ENCODE measurements around the gene TEAD2. TPM values are rescaled to one million over a fixed set of nuclear protein-coding genes. Genes with fewer than 3 reads are reported as not detected.

Gene TEAD2
- total RNA-seq, 4 donors from 2014 or later, result 1.3 to 17.6 (median 9.8) TPM

DNA sequence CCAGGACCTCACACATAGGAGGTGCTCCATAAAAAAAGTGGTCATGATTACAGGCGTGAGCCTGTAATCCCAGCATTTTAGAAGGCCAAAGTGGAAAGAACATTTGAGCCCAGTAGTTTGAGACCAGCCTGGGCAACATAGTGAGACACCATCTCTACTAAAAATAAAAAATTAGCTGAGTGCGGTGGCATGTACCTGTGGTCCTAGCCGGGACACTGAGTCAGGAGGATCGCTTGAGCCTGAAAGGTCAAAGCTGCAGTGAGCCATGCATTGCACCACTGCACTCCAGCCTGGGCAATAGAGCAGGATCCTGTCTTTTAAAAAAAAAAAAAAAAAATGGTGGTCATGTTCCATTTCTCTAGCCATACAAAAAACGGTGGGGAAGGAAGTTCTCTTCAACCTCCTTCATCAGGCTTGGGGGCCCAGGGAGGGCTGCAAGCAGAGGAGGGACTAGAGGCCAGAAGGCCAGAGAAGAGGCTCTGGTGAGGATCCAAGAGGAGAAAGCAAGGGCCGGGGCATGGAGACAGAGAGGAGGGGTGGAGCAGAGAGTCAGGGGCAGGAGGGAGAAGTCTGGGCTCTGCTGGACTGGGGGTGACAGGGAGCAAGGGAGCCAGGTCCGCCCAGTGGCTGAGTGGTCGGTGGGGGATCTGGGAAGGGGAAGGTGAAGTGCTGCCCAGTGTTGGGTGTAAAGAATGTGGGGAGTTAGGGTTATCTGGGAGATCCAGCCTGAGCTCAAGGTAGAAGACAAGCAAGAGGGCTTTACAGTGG is 34.7 kb upstream of the TEAD2 start:
- intact Hi-C loops (cut with DNase I; ENCODE audit: low total_unique reads), result no loop called here
- no peak for DNase-seq (ENCODE audit: low spot score in 2 of 2)
- H3K4me3 ChIP-seq (ENCODE audit: low read depth, poor library complexity, severe bottlenecking), result no peak overlapping the region
- 83 to 89% methylated on average over 8 of the region's 8 CpGs for WGBS, 2 donors
- TF ChIP-seq POLR2A (IDR thresholded peaks at IDR 0.05), result no peak
- no peak for TF ChIP-seq CTCF (IDR thresholded peaks at IDR 0.05)

DNA sequence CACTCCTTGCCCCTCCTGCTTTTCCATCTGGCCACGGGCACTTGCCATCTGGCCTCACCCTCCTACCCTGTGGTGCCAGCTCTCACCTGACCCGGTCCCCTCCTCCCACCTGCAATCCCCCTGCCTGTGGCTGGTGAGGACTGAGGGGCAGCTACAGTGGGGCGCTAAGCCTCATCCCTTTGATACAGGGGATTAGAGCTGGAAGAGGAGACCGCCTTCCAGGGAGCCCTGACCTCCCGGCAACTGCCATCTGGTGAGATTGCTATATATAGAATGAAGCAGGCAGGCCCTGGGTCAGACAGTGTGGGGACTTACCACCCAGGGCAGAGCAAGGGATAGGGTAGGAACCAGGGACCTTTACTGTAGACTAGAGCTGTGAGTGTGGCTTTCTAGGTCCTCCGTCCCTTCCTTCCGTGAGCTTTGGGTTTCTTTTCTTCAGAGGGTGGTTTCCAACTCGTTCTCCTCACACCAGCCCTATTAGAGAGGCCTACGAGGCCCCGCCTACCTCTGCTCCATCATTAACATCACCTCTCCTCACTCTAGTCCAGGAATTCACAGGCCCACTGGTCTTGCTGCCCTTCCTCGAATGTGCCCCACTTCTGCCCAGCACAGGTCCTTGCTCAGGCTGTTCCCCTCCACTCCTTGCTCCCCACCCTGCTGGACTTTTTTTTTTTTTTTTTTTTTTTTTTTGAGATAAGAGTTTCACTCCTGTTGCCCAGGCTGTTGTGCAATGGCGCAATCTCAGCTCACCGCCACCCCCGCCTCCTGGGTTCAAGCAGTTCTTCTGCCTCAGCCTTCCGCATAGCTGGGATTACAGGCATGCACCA is 33.6 kb upstream of the TEAD2 start:
- 72 to 82% methylated on average over 15 of the region's 15 CpGs for WGBS, 2 donors
- DNase-seq (ENCODE audit: low spot score in 2 of 2), result no peak
- H3K4me3 ChIP-seq (ENCODE audit: low read depth, poor library complexity, severe bottlenecking), result no peak overlapping the region
- no peak for TF ChIP-seq CTCF (IDR thresholded peaks at IDR 0.05)
- TF ChIP-seq POLR2A (IDR thresholded peaks at IDR 0.05), result no peak
- intact Hi-C loops (cut with DNase I; ENCODE audit: low total_unique reads), result no loop called here

DNA sequence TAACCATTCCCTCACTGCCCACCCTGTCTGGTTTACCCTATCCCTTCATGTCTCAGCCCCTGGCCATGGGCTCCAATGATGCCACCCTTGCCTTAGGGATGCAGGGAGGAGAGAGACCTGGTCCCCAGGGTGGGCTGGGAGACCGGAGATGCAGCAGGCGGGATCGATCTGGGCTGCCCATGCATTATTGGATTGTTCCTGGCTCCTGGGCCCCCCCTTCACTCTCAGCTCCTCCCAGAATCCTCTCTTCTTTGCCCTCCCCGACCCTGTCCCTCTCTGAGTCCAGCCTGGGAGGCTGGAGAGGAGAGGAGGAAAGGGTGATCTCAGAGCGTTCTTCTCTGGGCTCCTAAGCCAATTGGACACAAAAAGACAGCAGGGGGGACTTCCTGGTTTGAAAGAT is 31.7 kb upstream of the TEAD2 start:
- intact Hi-C loops (cut with DNase I; ENCODE audit: low total_unique reads), result loop anchor here (5.0 kb wide), 1 partner anchor 43 kb away; no protein-coding TSS in a partner anchor
- no peak for TF ChIP-seq POLR2A (IDR thresholded peaks at IDR 0.05)
- TF ChIP-seq CTCF (IDR thresholded peaks at IDR 0.05), result no peak
- WGBS, 2 donors, result 69 to 70% methylated on average over 5 of the region's 5 CpGs
- DNase-seq (ENCODE audit: low spot score in 2 of 2), result no peak
- H3K4me3 ChIP-seq (ENCODE audit: low read depth, poor library complexity, severe bottlenecking), result no peak overlapping the region

GRCh38 chr19:49391581-49392399 is 29.6 kb upstream of the TEAD2 start:
- WGBS, 2 donors, result 20 to 21% methylated on average over 14 of the region's 14 CpGs
- no peak for TF ChIP-seq POLR2A (IDR thresholded peaks at IDR 0.05)
- TF ChIP-seq CTCF (IDR thresholded peaks at IDR 0.05), result peak in 1 of 3 donors; percentile 81
- DNase-seq (ENCODE audit: low spot score in 2 of 2), result peak; percentile 68 to 94
- no peak overlapping the region for H3K4me3 ChIP-seq (ENCODE audit: low read depth, poor library complexity, severe bottlenecking)
- intact Hi-C loops (cut with DNase I; ENCODE audit: low total_unique reads), result loop anchor here (5.0 kb wide), 1 partner anchor 46 kb away; no protein-coding TSS in a partner anchor

GRCh38 chr19:49390929-49391359 is 28.7 kb upstream of the TEAD2 start:
- H3K4me3 ChIP-seq (ENCODE audit: low read depth, poor library complexity, severe bottlenecking), result no peak overlapping the region
- 52% methylated on average over 8 to 9 of the region's 9 CpGs for WGBS, 2 donors
- intact Hi-C loops (cut with DNase I; ENCODE audit: low total_unique reads), result loop anchor here (5.0 kb wide), 1 partner anchor 46 kb away; no protein-coding TSS in a partner anchor
- TF ChIP-seq CTCF (IDR thresholded peaks at IDR 0.05) (no peak), POLR2A (IDR thresholded peaks at IDR 0.05) (no peak)
- no peak for DNase-seq (ENCODE audit: low spot score in 2 of 2)

Data from lower leg skin (tissue), 4 donors.